IPS DF 6.9 (cell line): ENCODE measurements around the gene ATP4B.

Experiments
- DNase-seq: peaks from one replicate; pipeline ENCODE4 v3.0.0-alpha.2; 2013; ENCODE audit warnings: low read depth, low spot score
- H3K27ac ChIP-seq: one replicate; pipeline ENCODE4 v1.5.1; 2013; ENCODE audit warnings: low read length, control low read depth
- H3K27me3 ChIP-seq: 2 replicates; pipeline ENCODE4 v1.6.1; 2013; ENCODE audit warnings: mild to moderate bottlenecking, low read length; ENCODE audit not compliant: control insufficient read depth, insufficient read depth
- H3K36me3 ChIP-seq: 2 replicates; pipeline ENCODE4 v1.6.1; 2013; ENCODE audit warnings: low read length; ENCODE audit not compliant: control insufficient read depth, insufficient read depth
- H3K4me1 ChIP-seq: 2 replicates; pipeline ENCODE4 v1.6.1; 2013; ENCODE audit warnings: low read length; ENCODE audit not compliant: control insufficient read depth, insufficient read depth
- H3K4me3 ChIP-seq: 2 replicates; pipeline ENCODE4 v1.5.1; 2013; ENCODE audit warnings: mild to moderate bottlenecking, low read length
- H3K9me3 ChIP-seq: 2 replicates; pipeline ENCODE4 v1.6.1; 2013; ENCODE audit warnings: low read length, inconsistent platforms; ENCODE audit not compliant: control insufficient read depth, insufficient read depth
- WGBS: extraction: QIAGEN DNeasy Blood & Tissue Kit; methylation state at CpG from one replicate; pipeline ENCODE4 v1.1.7; 2013; ENCODE audit warnings: mixed read lengths, missing lambda C conversion rate; ENCODE audit not compliant: insufficient read length, insufficient coverage; 5-methylcytosine and 5-hydroxymethylcytosine counted together

ATP4B gene

DNA sequence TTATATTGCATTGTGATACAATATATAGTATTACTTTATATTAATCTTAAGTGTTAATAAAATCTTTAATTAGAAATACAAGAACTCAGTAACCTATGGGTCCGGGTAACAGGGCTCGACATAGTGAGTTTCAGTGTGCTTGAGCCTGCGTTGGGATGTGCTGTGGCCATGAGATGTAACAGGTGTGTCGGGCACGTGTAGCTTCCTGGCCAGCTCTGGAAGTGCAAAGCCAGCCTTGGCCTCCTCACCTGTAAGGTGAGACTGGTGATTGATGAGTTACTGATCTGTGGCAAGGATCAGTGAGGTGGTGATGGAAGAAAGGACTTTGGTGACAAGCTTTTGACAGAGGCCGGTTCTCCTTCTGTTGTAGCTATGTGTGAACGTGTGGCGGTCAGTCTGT is 19.2 kb downstream of the ATP4B start:
- Histone ChIP-seq H3K9me3 (peaks cover 2% of the 10 kb centered on the region), H3K27me3 (no peaks in the 10 kb centered on the region), H3K36me3 (peaks cover 43% of the 10 kb centered on the region), H3K4me3 (no peak overlapping the region), H3K4me1 (no peaks in the 10 kb centered on the region), H3K27ac (no peak overlapping the region)
- no CpG with 5 or more reads among the region's 8 CpGs for WGBS
- DNase-seq = no peak

DNA sequence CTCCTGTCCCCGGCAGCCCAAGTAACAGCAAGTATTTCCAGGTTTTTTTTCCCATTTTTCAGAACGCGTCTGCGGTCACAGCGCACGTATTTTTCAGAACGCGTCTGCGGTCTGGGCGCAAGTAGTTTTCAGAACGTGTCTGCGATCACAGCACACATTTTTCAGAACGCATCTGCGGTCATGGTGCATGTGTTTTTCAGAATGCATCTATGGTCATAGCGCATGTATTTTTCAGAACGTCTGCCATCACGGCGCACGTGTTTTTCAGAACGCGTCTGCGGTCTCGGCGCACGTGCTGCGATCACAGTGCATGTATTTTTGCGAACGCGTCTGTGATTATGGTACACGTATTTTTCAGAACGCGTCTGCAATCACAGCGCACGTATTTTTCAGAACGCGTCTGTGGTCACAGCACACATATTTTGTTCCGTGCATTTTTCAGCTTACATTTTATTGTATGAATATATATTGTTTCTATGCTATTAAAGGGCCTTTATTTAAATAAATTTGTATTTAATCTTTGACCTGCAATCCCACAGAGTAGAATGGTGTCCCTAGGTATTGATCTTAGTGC is 19.7 kb downstream of the ATP4B start:
- no peak overlapping the region for H3K27ac ChIP-seq
- no CpG with 5 or more reads among the region's 37 CpGs for WGBS

DNA sequence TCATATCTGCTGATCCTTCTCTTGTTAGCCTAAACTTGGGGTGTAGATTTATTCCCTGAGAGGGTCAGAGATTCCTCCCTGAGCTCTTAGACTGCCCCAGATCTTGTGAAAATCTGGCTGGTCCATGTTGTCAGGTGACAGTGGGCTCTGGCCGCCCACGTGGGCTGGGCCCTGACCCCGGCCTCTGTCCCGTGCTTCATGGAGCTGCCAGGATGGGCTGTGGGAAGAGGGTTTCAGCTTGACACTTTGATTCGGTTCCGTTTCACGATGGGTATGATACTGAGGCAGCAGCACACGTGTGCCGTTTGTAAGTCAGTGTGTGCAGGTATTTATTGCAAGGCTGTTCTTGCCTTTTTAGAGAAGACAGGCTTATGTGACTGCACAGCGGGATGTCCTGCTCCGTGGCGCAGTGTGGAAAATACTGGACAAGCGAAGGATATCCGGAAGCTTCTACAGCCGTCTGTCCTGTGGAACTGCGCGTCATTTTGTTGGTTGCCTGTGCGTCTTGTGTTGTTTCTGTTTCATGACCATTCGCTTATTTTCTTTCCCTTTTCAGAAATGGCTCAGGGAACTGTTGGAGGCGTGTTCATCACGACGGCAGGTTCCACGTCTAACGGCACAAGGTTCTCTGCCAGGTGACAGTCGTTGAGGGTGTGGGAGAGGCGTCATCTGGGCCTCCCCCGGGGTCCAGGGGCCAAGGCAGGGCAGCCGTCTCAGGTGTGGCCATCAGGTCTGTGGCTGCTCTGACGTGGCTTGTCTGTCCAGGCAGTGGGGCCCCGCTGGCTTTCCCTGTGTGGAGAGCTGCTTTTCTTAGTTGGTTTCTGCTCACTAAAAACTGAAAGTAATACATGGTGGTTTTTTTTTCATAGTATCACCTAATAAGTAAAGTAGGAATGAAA is 20.5 kb downstream of the ATP4B start:
- DNase-seq = no peak
- peaks cover 47% of the 10 kb centered on the region for H3K36me3 ChIP-seq

More for the DNA sequence above, 19.7 kb downstream of the ATP4B start:
- H3K4me1 ChIP-seq = no peaks in the 10 kb centered on the region
- no peak overlapping the region for H3K4me3 ChIP-seq
- peaks cover 2% of the 10 kb centered on the region for H3K9me3 ChIP-seq
- H3K27me3 ChIP-seq = no peaks in the 10 kb centered on the region
- peaks cover 47% of the 10 kb centered on the region for H3K36me3 ChIP-seq
- no peak for DNase-seq

DNA sequence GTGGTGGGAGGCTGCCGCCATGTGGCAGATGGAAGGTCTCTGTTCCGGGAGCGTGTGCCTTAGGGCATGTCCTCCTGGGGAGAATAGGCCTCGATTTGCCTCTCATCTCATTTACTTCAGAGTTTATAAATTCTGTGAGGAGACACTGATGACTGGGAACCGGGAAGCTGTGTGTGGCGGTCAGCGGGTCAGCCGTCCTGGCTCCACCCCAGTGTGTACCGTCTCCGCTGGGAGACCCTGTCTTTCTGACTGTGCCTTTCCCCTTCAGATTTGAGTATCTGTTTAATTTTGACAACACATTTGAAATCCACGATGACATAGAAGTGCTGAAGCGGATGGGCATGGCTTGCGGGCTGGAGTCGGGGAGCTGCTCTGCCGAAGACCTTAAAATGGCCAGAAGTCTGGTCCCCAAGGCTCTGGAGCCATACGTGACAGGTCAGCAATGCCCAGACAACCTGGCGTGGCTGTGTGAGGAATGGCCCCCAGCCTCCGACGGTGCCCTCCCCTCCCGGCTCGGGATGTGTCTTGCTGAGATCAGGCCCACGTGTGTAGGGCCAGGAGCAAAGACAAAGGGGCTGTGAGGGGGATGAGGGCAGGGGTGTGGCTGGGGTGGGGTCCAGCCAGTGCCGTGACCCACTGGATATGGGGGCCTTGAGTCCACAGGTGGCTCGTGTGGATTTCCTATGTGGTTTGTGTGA is 21.6 kb downstream of the ATP4B start:
- H3K36me3 ChIP-seq = peaks cover 49% of the 10 kb centered on the region
- H3K4me1 ChIP-seq = no peaks in the 10 kb centered on the region
- H3K27me3 ChIP-seq = no peaks in the 10 kb centered on the region
- no peak overlapping the region for H3K27ac ChIP-seq
- no peak overlapping the region for H3K4me3 ChIP-seq
- H3K9me3 ChIP-seq = peaks cover 2% of the 10 kb centered on the region; the same call in 1 of the 2 replicates
- WGBS = no CpG with 5 or more reads among the region's 24 CpGs
- no peak for DNase-seq

More for the DNA sequence above, 20.5 kb downstream of the ATP4B start:
- H3K4me1 ChIP-seq = no peaks in the 10 kb centered on the region
- H3K27ac ChIP-seq = no peak overlapping the region
- H3K9me3 ChIP-seq = peaks cover 2% of the 10 kb centered on the region
- no CpG with 5 or more reads among the region's 30 CpGs for WGBS
- H3K27me3 ChIP-seq = no peaks in the 10 kb centered on the region
- no peak overlapping the region for H3K4me3 ChIP-seq

DNA sequence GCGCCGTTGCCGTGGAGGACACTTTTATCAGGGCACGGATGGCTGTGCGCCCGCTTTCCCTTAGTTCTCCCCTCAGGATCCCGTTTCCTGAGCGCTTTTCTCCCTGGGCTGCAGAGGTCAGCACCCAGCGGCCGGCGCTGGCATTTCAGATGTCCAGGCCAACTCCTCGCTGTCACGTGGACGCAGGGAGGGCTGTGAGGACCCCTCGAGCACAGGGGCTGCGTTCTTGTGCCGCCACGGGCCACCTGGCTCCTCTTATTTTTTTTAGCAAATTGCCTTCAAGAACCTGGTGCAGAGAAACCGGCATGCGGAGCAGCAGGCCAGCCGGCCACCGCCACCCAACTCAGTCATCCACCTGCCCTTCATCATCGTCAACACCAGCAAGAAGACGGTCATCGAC is 22.3 kb downstream of the ATP4B start:
- no peaks in the 10 kb centered on the region for H3K4me1 ChIP-seq

DNA sequence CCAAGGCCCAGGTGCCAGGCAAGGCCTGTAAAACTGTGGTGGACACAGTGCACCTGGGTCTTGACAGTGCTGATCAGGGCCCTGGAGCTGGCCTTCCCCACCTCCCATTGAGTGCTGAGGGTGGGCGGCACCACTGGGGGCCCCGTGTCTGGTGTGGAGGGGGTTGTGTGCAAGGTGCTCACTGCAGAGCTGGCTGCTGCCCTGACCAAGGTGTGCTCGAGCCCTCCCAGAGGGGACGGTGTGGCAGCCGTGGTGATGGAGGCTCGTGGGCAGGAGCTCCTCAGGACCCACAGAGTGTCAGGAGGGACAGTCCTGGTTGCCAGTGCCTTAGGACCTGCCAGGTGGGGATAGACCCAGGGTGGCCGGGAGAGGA is 23.0 kb downstream of the ATP4B start:
- no CpG with 5 or more reads among the region's 7 CpGs for WGBS
- no peak for DNase-seq
- H3K27ac ChIP-seq = no peak overlapping the region
- no peaks in the 10 kb centered on the region for H3K4me1 ChIP-seq
- no peaks in the 10 kb centered on the region for H3K27me3 ChIP-seq
- peaks cover 48% of the 10 kb centered on the region for H3K36me3 ChIP-seq
- H3K4me3 ChIP-seq = no peak overlapping the region
- peaks cover 2% of the 10 kb centered on the region; the same call in 1 of the 2 replicates for H3K9me3 ChIP-seq

More for the DNA sequence above, 22.3 kb downstream of the ATP4B start:
- WGBS = no CpG with 5 or more reads among the region's 25 CpGs
- no peak for DNase-seq
- no peak overlapping the region for H3K4me3 ChIP-seq
- H3K27ac ChIP-seq = no peak overlapping the region
- no peaks in the 10 kb centered on the region for H3K27me3 ChIP-seq
- H3K9me3 ChIP-seq = peaks cover 2% of the 10 kb centered on the region; the same call in 1 of the 2 replicates
- H3K36me3 ChIP-seq = peaks cover 49% of the 10 kb centered on the region

DNA sequence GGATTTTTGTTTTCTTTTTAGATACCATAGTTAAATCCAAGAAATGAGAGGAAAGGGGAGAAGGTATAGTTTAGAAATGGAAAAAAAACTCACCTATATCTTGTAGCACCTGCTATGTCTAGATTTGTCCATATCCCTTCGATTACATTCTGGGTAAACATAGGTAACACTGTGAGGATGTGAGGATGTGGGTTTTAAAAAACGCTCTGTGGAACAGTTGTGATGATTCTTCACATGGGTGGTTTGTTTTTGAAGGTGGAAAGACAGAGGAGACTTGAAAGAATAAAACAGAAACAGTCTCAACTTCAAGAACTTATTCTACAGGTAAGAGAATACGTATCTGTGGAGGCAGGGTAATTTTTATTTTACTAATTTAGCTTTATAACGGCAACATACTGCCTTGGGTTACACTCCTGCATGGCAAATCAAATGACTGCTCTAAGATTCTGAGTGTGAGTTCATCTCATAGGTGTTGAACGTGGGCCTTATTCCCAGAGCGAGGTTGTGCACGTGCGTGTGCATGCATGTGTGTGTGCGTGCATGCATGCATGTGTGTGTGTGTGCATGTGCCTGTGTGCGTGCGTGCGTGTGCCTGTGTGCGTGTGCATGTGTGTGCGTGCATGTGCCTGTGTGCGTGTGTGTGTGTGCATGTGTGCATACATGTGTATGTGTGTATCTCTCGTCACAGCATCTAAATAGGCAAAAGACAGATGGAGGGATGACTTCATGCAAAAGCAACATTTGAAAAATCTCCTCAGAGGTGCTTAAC is 23.5 kb downstream of the ATP4B start:
- peaks cover 44% of the 10 kb centered on the region for H3K36me3 ChIP-seq

DNA sequence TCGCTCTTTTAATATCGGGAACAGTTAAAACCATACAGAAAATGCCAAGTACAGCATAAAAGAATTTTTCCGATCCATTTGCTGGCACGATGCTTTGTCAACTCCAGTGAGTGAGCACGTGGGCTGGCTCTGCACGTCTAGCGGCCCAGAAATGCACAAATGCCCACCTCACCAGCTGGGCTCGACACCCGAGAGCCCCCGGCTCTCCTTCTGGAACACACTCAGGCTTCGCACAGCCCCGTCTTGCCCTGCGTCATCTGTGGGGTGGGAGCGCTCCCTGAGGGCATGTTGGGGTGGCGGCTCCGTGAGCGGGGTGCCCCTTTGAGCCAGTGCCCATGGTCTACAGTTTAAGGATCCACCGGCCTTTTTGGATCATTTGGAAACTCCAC is 24.5 kb downstream of the ATP4B start:
- WGBS = no CpG with 5 or more reads among the region's 18 CpGs
- Histone ChIP-seq H3K4me1 (no peaks in the 10 kb centered on the region), H3K36me3 (peaks cover 42% of the 10 kb centered on the region), H3K4me3 (no peak overlapping the region), H3K27ac (no peak overlapping the region), H3K27me3 (no peaks in the 10 kb centered on the region), H3K9me3 (no peaks in the 10 kb centered on the region)
- DNase-seq = no peak

More for the DNA sequence above, 23.5 kb downstream of the ATP4B start:
- Histone ChIP-seq H3K27me3 (no peaks in the 10 kb centered on the region), H3K4me1 (no peaks in the 10 kb centered on the region), H3K4me3 (no peak overlapping the region), H3K9me3 (peaks cover 2% of the 10 kb centered on the region; the same call in 1 of the 2 replicates), H3K27ac (no peak overlapping the region)
- WGBS = no CpG with 5 or more reads among the region's 16 CpGs
- DNase-seq = no peak

DNA sequence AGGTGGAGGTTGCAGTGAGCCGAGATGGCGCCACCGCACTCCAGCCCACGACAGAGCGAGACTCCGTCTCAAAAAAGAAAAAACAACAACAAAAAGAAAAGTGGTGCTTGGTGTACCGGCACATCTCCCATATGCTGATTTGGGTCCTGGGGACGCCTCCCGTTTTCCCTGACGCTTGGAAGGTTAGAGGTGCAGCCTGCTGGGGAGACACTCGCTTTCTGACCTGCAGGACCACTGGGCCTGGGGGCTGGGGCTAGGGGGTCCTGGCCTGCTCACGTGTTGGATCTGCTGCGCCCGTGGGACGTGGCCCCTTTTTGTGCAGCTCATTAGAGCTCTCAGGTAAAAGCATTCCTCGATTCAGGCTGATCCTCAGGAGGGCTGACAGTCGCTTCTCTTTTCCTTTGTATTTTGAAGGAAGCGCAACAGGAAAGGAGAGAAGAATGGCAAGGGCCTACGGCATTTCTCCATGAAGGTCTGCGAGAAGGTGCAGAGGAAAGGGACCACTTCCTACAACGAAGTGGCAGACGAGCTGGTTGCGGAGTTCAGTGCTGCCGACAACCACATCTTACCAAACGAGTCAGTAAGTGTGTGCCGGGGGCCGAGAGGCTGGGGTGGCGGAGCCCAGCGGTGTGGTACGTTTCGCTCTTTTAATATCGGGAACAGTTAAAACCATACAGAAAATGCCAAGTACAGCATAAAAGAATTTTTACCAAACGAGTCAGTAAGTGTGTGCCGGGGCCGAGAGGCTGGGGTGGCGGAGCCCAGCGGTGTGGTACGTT is 25.1 kb downstream of the ATP4B start:
- H3K4me1 ChIP-seq = no peaks in the 10 kb centered on the region
- H3K36me3 ChIP-seq = peaks cover 37% of the 10 kb centered on the region
- H3K27me3 ChIP-seq = no peaks in the 10 kb centered on the region
- H3K27ac ChIP-seq = no peak overlapping the region
- WGBS = no CpG with 5 or more reads among the region's 38 CpGs
- DNase-seq = no peak
- H3K9me3 ChIP-seq = no peaks in the 10 kb centered on the region
- no peak overlapping the region for H3K4me3 ChIP-seq
